Gastroesophageal sphincter (tissue), 3 donors: ENCODE measurements around the gene DZIP1L.

Experiments
- POLR2A ChIP-seq, 2 donors: fragments of 450-650 bp; IDR thresholded peaks; one replicate each; pipeline ENCODE4 v1.6.1; 2017; ENCODE audit warnings: antibody characterized with exemption in 2 of 2, mild to moderate bottlenecking in 2 of 2, moderate library complexity in 1 of 2
- TF ChIP-seq, protein P1 (sequence below), 4 experiments: fragments of 200-600 bp in 2 of 4; fragments of 450-650 bp in 2 of 4; sonication (generic) in 1 of 4; IDR thresholded peaks; one replicate each; pipeline ENCODE4 v1.5.1; 2017 to 2019; ENCODE audit warnings: antibody characterized with exemption in 4 of 4, mild to moderate bottlenecking in 2 of 4, moderate library complexity in 2 of 4

DNA sequence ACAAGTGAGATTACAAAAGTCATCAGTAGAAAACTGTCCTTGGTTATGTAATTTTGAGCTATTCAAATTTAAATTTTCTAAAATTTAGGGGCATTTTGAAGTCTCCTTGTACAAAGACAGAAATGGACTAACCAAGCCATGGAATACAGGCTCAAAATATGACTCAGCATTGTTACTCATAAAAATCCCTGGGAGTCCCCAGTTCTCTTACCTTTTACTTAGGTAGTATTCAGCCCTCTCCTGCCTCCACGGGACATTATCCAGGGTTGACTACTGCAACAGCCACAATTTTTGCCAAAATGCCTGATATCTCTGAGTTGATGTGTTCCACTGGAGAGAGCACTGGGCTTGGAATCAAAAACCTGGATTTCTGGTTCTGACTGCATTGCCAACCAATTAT is 80.5 kb downstream of the DZIP1L start:
- TF ChIP-seq, protein P1, sequence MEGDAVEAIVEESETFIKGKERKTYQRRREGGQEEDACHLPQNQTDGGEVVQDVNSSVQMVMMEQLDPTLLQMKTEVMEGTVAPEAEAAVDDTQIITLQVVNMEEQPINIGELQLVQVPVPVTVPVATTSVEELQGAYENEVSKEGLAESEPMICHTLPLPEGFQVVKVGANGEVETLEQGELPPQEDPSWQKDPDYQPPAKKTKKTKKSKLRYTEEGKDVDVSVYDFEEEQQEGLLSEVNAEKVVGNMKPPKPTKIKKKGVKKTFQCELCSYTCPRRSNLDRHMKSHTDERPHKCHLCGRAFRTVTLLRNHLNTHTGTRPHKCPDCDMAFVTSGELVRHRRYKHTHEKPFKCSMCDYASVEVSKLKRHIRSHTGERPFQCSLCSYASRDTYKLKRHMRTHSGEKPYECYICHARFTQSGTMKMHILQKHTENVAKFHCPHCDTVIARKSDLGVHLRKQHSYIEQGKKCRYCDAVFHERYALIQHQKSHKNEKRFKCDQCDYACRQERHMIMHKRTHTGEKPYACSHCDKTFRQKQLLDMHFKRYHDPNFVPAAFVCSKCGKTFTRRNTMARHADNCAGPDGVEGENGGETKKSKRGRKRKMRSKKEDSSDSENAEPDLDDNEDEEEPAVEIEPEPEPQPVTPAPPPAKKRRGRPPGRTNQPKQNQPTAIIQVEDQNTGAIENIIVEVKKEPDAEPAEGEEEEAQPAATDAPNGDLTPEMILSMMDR (IDR thresholded peaks at IDR 0.05): no peak
- TF ChIP-seq POLR2A (IDR thresholded peaks at IDR 0.05): no peak
